SJSA1 (cell line): ENCODE measurements around the gene BOK. TPM values are rescaled to one million over a fixed set of nuclear protein-coding genes. Genes with fewer than 3 reads are reported as not detected.
"Not testable (repeated sequence)": the region's sequence is repeated elsewhere in the genome, so short reads cannot be mapped to it uniquely, and the experiment has no call there.

Experiments
- DNase-seq, 2 experiments: peaks; one replicate each; pipeline ENCODE4 v3.0.0-alpha.2; 2015 to 2020; ENCODE audit warnings: low spot score in 2 of 2, low read depth in 1 of 2
- H3K27ac ChIP-seq: fragments of 250-450 bp; sonication (Bioruptor Pico); 2 replicates; pipeline ENCODE4 v1.5.1; 2020; ENCODE audit warnings: mild to moderate bottlenecking, moderate library complexity
- H3K27me3 ChIP-seq: fragments of 250-450 bp; sonication (Bioruptor Pico); replicated peaks from 2 replicates; pipeline ENCODE4 v1.5.1; 2020; ENCODE audit warnings: mild to moderate bottlenecking, moderate library complexity
- H3K36me3 ChIP-seq: fragments of 250-450 bp; sonication (Bioruptor Pico); 2 replicates; pipeline ENCODE4 v1.5.1; 2020; ENCODE audit warnings: mild to moderate bottlenecking
- H3K4me1 ChIP-seq: fragments of 250-450 bp; sonication (Bioruptor Pico); replicated peaks from 2 replicates; pipeline ENCODE4 v1.6.1; 2021; ENCODE audit warnings: mild to moderate bottlenecking
- H3K4me3 ChIP-seq: fragments of 250-450 bp; sonication (Bioruptor Pico); 2 replicates; pipeline ENCODE4 v1.5.1; 2020; ENCODE audit warnings: mild to moderate bottlenecking
- H3K9me3 ChIP-seq: fragments of 250-450 bp; sonication (Bioruptor Pico); replicated peaks from 2 replicates; pipeline ENCODE4 v1.5.1; 2020; ENCODE audit warnings: mild to moderate bottlenecking
- total RNA-seq: library from RNA; depleted of rRNA; stranded (reverse); fragments of >200 nt; shearing (Covaris generic); gene quantifications from 2 replicates; pipeline ENCODE4 v1.2.3, GENCODE V29; 2014; rRNA removed

BOK gene, protein sequence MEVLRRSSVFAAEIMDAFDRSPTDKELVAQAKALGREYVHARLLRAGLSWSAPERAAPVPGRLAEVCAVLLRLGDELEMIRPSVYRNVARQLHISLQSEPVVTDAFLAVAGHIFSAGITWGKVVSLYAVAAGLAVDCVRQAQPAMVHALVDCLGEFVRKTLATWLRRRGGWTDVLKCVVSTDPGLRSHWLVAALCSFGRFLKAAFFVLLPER
- 337 and 338 TPM in 2 replicates for total RNA-seq

DNA sequence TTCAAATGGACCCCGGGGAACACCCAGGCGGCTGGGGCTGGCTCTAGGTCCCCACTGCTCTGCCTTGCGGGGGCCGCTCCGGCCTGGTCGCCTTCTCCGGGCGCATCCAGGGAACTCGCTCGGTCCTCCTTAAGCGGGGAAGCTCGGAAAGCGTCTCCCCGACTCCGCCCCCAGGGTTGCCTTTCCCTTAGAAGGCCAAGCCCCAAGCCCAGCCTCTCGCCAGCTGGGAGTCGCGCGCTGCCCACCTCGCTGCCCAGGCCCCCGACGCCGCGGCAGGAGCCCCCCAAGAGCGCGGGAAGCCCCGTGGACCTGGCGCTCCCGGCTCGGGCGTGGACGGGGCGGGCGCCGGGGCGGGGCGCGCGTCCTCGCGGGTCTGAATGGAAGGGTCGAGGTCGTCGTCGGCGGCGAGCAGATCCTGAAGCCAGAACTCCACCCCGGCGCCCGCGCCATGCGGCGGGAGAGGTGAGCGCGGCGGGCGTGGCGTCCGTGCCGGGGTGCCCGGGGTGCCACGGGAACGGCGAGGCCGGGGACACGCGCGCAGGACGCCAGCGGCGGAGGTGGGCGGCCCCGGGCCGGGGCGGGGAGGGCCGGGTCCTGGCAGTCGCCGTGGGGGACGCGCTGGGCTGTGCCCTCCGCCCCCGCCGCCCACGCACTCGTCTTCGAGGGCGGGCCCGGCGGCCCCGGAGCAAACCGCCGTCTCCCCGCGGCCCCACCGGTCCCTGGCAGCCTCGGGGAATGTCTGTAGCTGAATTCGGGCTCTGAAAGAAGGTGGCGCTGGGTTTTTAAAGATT lies at the start of gene BOK:
Gene BOK, plus strand, starts transcription at position 214 of the 791 bp plus-strand sequence. CDS start 739 bp downstream, outside the sequence.
- peak within 1 kb of the TSS; percentile 86 for H3K27ac ChIP-seq
- peak within 1 kb of the TSS; percentile 81 for H3K4me3 ChIP-seq
- no peaks in the 10 kb centered on the region for H3K9me3 ChIP-seq
- H3K27me3 ChIP-seq: no peaks in the 10 kb centered on the region
- H3K36me3 ChIP-seq: peaks cover 64% of the 10 kb centered on the region
- peak; percentile 85 to 94 for DNase-seq
- peaks cover 45% of the 10 kb centered on the region for H3K4me1 ChIP-seq

DNA sequence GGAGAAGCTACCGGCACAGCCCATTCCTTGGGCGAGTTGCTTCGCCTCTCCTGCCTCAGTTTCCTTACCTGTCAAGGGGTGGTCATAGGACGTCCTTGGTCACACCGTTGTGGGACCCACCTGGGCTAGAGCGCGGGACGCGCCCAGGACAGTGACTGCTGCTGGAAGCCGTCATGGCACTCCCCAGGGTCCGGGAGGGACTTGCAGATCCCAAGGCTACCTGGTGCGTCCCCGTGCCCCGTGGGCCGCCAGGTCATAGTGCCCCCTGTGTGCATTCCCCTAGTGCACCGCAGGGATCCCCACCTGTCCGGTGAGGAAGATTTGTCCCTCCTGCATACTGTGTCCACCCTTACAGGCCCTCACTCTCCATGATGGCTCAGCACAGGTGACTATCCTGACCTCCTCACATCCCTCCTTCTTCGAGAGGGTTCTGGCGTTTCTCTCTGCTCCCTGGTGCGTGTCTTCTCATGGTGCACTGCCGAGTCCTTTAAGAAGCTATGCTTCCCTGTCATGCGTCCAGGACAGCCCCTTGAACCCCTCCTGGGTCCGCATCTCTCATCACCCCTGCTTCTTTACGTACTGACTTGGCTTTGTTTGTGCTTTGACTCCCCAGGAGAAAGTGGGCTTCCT lies 49.3 kb upstream of the BOK start:
- Histone ChIP-seq H3K27ac (peak overlapping the region; percentile 82), H3K9me3 (no peaks in the 10 kb centered on the region), H3K4me1 (peaks cover 29% of the 10 kb centered on the region), H3K27me3 (no peaks in the 10 kb centered on the region), H3K4me3 (peak overlapping the region; percentile 87), H3K36me3 (peaks cover 35% of the 10 kb centered on the region)
- no peak for DNase-seq

DNA sequence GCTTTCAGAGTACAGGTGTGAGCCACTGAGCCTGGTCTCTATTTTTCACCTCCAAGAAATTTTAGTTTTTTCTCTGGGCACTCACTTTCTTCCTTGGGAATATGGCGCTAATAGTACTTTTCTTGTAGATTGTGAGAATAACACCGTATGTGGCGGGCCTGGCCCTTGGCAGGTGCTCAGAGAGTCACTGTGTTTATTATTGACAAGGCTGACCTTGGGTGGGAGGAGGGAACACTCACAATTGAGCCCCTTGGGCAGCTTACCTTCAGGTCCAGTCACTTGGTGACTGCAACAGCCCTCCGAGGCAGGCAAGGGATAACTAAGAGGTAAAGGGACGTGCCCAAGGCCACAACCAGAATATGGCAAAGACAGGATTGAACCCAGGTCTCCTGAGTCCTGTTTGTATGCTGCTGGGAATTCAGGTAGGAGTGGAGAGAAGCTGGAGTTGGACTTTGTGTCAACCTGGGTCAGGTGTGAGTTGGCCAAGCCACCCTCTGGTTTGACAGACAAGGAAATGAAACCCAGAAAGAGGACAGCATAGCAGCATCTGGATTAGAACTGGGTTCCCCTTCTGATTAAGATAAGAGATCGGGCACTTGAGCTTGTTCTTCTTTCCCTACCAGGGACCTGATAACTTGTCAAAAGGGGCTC lies 47.3 kb upstream of the BOK start:
- Histone ChIP-seq H3K9me3 (no peaks in the 10 kb centered on the region), H3K4me1 (peaks cover 20% of the 10 kb centered on the region), H3K36me3 (peaks cover 18% of the 10 kb centered on the region), H3K4me3 (no peak overlapping the region), H3K27me3 (no peaks in the 10 kb centered on the region), H3K27ac (no peak overlapping the region)
- DNase-seq: no peak

DNA sequence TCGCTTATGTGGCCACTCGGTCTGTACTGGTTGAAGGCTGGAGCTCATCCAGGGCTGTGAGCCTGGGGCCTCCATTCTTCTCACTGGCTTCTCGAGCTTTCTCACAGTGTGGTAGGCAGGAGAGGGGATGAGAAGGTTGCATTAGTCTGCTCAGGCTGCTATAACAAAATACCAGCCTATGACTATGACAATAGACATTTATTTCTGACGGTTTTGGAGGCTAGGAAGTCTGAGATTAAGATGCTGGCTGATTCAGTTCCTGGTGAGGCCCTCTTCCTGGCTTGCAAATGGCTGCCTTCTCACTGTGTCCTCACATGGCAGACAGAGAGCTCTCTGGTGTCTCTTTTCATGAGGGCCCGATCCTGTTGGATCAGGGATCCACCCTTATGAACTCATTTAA lies 44.0 kb upstream of the BOK start:
- Histone ChIP-seq H3K4me1 (no peaks in the 10 kb centered on the region), H3K36me3 (no peaks in the 10 kb centered on the region), H3K27ac (no peak overlapping the region), H3K4me3 (no peak overlapping the region), H3K27me3 (no peaks in the 10 kb centered on the region), H3K9me3 (no peaks in the 10 kb centered on the region)
- DNase-seq: no peak

DNA sequence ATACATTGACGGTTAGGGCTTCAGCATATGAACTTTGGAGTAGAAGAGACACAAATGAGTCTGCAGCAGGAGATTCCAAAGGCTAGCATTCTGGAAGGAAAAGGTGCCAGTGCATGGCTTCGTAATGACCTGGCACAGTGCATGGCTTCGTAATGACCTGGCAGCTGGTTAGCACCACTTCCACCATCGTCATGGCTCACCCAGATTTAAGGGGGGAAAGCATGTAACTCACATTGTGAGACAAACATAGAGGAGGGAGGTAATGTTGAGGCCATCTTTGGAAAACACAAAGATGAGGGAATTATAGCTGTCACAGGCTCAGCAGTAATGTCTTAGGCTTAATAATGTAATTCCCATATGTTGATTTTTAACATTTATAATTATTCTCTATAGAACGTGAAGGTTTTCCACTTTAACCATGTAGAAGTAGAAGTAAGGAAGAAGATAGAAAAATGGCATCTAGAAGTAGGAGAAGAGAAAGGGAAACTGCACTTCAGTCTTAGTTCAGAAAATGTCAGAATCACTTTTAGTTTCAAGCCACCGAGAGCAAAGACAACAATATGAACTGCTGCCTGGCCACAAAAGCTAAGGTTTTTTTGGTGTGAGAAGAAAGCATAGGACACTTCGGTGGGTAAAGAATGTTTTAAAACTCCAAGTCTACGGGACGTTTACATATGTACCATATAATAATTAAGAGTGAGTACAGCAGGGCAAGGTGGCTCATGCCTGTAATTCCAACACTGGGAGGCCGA lies 43.4 kb upstream of the BOK start:
- no peak overlapping the region for H3K27ac ChIP-seq
- H3K27me3 ChIP-seq: no peaks in the 10 kb centered on the region
- no peaks in the 10 kb centered on the region for H3K9me3 ChIP-seq
- DNase-seq: no peak
- H3K4me3 ChIP-seq: no peak overlapping the region
- no peaks in the 10 kb centered on the region for H3K4me1 ChIP-seq
- H3K36me3 ChIP-seq: no peaks in the 10 kb centered on the region

DNA sequence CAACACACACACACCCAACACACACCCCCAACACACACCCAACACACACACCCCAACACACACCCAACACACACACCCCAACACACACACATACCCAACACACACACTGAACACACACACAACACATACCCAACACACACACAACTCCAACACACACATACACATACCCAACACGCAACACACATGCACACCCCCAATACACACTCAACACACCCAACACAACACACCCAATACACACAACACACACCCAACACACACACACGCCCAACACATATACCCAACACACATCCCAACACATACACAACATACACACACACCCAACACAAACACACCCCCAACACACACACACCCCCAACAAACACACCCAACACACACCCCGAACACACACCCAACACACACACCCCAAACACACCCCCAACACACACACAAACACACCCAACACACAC lies 42.0 kb upstream of the BOK start:
- no peaks in the 10 kb centered on the region for H3K4me1 ChIP-seq
- no peak overlapping the region for H3K27ac ChIP-seq
- no peaks in the 10 kb centered on the region for H3K27me3 ChIP-seq
- no peak for DNase-seq
- no peaks in the 10 kb centered on the region for H3K36me3 ChIP-seq
- no peak overlapping the region for H3K4me3 ChIP-seq
- H3K9me3 ChIP-seq: no peaks in the 10 kb centered on the region

DNA sequence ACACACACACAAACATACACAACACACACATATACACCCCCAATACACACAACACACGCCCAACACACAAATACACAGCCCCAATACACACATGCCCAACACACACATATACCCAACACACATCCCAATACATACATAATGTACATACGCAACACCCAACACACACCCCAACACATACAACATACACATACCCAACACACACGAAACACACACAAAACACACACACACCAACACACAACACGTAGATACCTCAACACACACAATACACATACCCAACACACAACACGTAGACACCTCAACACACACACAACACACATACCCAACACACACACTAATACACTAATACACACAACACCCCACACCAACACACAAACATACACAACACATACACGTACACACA lies 41.2 kb upstream of the BOK start:
- Histone ChIP-seq H3K36me3 (no peaks in the 10 kb centered on the region), H3K4me3 (no peak overlapping the region), H3K27ac (no peak overlapping the region), H3K4me1 (no peaks in the 10 kb centered on the region), H3K27me3 (no peaks in the 10 kb centered on the region), H3K9me3 (no peaks in the 10 kb centered on the region)
- DNase-seq: no peak

DNA sequence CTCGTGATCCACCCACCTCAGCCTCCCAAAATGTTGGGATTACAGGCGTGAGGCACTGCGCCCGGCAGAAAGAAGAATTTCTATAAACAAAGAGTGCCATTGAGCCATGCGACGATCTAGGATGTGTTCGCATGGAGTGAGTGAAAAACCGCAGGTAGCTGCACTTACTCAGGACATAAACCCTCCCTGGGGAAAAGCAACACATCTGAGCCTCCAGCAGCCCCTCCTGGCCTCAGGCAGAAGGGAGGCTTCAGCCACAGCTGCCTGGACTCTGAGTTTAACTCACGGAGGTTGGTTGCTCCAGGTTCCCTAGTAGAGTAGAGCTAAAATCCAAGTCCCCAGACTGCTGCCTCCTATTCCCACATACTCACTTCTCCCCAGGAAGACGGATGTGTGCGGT lies 38.9 kb upstream of the BOK start:
- no peak for DNase-seq
- Histone ChIP-seq H3K27me3 (no peaks in the 10 kb centered on the region), H3K9me3 (no peaks in the 10 kb centered on the region), H3K36me3 (no peaks in the 10 kb centered on the region), H3K4me3 (no peak overlapping the region), H3K27ac (no peak overlapping the region), H3K4me1 (peaks cover 6% of the 10 kb centered on the region; the same call in 1 of the 2 replicates)

DNA sequence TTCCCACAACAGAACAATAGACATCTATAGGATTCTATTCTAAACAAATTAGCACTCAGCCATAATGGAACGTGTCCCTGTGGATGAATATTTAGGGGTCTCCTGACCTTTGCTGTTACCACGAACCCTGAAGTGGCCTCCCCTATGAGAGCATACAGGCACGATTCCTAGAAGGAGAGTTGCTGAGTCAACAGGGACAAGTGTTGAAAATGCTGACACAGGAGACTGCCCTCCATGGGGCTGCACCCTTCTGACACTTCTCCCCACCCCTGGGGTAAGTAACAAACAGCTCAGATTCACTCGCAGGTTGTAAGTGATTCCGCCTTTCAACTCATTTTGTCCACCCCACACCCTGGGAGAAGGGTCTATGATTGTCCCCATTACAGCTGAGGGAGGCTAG lies 36.1 kb upstream of the BOK start:
- no peak for DNase-seq

DNA sequence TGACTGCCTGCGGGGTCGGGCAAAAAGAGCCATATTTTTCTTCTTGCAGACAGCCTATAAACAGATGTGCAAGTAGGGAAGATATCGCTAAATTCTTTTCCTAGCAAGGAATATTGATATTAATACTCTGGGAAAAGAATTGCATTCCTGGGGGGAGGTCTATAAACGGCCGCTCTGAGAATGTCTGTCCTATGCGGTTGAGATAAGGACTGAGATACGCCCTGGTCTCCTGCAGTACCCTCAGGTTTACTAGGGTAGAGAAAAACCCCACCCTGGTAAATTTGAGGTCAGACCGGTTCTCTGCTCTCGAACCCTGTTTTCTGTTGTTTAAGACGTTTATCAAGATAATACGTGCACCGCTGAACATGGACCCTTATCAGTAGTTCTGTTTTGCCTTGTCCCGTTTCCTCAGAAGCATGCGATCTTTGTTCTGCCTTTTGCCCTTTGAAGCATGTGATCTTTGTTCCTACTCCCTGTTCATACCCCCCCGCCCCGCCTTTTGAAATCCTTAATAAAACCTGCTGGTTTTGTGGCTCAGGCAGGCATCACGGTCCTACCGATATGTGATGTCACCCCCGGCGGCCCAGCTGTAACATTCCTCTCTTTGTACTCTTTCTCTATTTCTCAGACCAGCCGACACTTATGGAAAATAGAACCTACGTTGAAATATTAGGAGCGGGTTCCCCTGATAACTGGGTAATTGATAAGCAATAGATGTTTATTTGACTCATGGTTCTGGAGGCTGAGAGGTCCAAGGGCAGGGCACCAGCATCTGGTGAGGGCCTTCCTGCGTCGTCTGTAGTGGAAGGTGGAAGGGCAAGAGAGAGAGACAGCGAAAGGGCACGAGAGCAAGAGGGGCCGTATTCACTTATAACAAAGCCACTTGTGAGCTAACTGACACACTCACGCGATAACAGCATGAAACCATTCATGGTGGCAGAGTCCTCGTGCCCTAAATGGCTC lies 32.4 kb upstream of the BOK start:
- DNase-seq: not testable (repeated sequence)

More for the DNA sequence above, 36.1 kb upstream of the BOK start:
- Histone ChIP-seq H3K27ac (no peak overlapping the region), H3K4me1 (peaks cover 6% of the 10 kb centered on the region; the same call in 1 of the 2 replicates), H3K27me3 (no peaks in the 10 kb centered on the region), H3K9me3 (peaks cover 5% of the 10 kb centered on the region; the same call in 1 of the 2 replicates), H3K4me3 (no peak overlapping the region), H3K36me3 (no peaks in the 10 kb centered on the region)

DNA sequence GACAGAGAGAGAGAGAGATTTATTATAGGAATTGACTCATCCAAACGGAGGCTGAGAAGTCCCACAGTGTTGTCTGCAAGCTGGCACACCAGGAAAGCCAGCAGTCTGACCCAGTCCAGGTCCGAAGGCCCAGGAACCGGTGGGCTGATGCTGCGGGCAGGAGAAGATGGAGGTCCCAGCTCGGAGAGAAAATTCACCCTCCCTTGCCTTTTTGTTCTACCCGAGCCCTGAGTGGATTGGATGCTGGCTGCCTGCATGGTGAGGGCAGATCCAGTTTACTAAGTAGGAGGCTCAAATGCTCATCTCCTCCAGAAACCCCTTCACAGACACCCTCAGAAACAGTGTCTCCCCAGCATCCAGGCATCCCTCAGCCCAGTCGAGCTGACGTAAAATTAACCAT lies 28.0 kb upstream of the BOK start:
- Histone ChIP-seq H3K27ac (no peak overlapping the region), H3K27me3 (no peaks in the 10 kb centered on the region), H3K4me1 (no peaks in the 10 kb centered on the region), H3K4me3 (no peak overlapping the region), H3K9me3 (peaks cover 5% of the 10 kb centered on the region; the same call in 1 of the 2 replicates), H3K36me3 (no peaks in the 10 kb centered on the region)
- no peak for DNase-seq

More for the DNA sequence above, 32.4 kb upstream of the BOK start:
- not testable (repeated sequence) for H3K4me1 ChIP-seq, H3K36me3 ChIP-seq, H3K9me3 ChIP-seq, H3K27me3 ChIP-seq, H3K27ac ChIP-seq, H3K4me3 ChIP-seq

DNA sequence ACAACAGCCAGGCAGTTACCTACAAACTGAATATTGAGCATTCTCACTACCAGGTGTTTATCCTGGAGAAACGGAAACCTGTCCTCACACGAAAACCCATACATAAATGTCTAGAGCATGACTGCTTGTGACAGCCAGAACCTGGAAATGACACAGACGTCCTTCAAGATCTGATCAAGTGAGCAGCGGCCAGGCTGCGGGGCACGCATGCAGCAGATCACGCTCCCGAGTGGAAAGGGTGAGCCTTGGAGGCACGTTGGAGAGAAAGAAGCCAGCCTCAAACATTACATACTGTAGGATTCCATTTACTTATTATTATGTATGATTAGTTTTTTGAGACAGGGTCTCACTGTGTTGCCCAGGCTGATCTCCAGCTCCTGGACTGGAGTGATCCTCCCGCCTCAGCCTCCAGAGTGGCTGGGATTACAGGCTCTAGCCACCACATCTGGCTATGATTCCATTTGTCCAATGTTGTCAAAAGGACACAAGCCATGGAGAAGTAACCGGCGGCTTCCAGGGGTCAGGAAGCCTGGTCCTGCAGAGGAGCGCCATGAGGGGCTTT lies 27.3 kb upstream of the BOK start:
- Histone ChIP-seq H3K27ac (no peak overlapping the region), H3K4me3 (no peak overlapping the region), H3K36me3 (no peaks in the 10 kb centered on the region), H3K27me3 (no peaks in the 10 kb centered on the region), H3K4me1 (no peaks in the 10 kb centered on the region), H3K9me3 (peaks cover 3% of the 10 kb centered on the region; the same call in 1 of the 2 replicates)
- DNase-seq: no peak
